ENCODE measurements around the gene GNG2.

GNG2 gene

DNA sequence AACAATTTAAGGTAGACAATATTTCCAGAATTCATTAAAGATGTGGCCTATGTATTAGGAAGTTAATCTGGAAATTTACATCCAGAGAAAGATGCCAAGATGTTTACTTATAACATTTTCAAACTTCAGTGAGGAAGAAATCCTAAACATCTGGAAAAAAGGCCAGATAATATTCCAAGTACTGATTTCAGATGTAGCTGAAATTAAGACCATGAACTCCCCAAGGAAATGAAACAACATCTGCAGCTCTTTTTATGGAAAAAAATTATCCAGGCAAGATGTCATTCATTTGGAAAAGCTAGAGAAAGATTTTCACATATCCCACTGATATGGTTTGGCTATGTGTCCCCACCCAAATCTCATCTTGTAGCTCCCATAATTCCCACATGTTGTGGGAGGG lies 35.0 kb downstream of the GNG2 start:
- Histone ChIP-seq H3K4me1 (ENCODE audit: control insufficient read depth, insufficient read depth, low read length) (no peaks in the 10 kb centered on the region), H3K9me3 (ENCODE audit: control insufficient read depth, insufficient read depth, low read depth, low read length) (no peaks in the 10 kb centered on the region), H3K4me3 (ENCODE audit: low read depth, low read length) (no peak overlapping the region), H3K36me3 (ENCODE audit: control insufficient read depth in 2 of 2, insufficient read depth in 1 of 2, low read length in 2 of 2) (no peaks in the 10 kb centered on the region), H3K27ac (ENCODE audit: extremely low read depth, low read depth, low read length) (no peak overlapping the region)
- POLR2A ChIA-PET, result no interaction called here
- CTCF ChIA-PET, result no interaction called here
- TF ChIP-seq, protein P1, sequence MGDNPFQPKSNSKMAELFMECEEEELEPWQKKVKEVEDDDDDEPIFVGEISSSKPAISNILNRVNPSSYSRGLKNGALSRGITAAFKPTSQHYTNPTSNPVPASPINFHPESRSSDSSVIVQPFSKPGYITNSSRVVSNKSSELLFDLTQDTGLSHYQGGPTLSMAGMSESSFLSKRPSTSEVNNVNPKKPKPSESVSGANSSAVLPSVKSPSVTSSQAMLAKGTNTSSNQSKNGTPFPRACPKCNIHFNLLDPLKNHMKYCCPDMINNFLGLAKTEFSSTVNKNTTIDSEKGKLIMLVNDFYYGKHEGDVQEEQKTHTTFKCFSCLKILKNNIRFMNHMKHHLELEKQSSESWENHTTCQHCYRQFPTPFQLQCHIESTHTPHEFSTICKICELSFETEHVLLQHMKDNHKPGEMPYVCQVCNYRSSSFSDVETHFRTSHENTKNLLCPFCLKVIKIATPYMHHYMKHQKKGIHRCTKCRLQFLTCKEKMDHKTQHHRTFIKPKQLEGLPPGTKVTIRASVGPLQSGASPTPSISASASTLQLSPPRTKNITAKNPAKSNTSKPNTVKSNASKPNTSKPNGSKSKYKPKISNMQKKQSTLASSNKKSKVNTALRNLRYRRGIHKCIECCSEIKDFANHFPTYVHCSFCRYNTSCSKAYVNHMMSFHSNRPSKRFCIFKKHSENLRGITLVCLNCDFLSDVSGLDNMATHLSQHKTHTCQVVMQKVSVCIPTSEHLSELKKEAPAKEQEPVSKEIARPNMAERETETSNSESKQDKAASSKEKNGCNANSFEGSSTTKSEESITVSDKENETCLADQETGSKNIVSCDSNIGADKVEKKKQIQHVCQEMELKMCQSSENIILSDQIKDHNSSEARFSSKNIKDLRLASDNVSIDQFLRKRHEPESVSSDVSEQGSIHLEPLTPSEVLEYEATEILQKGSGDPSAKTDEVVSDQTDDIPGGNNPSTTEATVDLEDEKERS (tag by site-specific recombination; IDR thresholded peaks at IDR 0.05), result no peak
- TF ChIP-seq ZNF292 (tag by site-specific recombination; IDR thresholded peaks at IDR 0.05; ENCODE audit: borderline replicate concordance, low read depth), result no peak
- no peak for TF ChIP-seq HOXC10 (CRISPR knock-in tag; IDR thresholded peaks at IDR 0.05)
- TF ChIP-seq ZNF341 (tag by site-specific recombination; IDR thresholded peaks at IDR 0.05; ENCODE audit: low read depth), result no peak
- TF ChIP-seq ZNF626 (tag by site-specific recombination; IDR thresholded peaks at IDR 0.05), result no peak
- no peak for TF ChIP-seq ZSCAN16 (tag by site-specific recombination; IDR thresholded peaks at IDR 0.05)
- no peak for TF ChIP-seq ZBTB1 (tag by site-specific recombination; IDR thresholded peaks at IDR 0.05)
- TF ChIP-seq ZNF221 (tag by site-specific recombination; IDR thresholded peaks at IDR 0.05; ENCODE audit: borderline replicate concordance), result no peak
- TF ChIP-seq, protein P2, sequence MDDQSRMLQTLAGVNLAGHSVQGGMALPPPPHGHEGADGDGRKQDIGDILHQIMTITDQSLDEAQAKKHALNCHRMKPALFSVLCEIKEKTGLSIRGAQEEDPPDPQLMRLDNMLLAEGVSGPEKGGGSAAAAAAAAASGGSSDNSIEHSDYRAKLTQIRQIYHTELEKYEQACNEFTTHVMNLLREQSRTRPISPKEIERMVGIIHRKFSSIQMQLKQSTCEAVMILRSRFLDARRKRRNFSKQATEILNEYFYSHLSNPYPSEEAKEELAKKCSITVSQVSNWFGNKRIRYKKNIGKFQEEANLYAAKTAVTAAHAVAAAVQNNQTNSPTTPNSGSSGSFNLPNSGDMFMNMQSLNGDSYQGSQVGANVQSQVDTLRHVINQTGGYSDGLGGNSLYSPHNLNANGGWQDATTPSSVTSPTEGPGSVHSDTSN (CRISPR knock-in tag; IDR thresholded peaks at IDR 0.05), result no peak
- TF ChIP-seq, protein P3, sequence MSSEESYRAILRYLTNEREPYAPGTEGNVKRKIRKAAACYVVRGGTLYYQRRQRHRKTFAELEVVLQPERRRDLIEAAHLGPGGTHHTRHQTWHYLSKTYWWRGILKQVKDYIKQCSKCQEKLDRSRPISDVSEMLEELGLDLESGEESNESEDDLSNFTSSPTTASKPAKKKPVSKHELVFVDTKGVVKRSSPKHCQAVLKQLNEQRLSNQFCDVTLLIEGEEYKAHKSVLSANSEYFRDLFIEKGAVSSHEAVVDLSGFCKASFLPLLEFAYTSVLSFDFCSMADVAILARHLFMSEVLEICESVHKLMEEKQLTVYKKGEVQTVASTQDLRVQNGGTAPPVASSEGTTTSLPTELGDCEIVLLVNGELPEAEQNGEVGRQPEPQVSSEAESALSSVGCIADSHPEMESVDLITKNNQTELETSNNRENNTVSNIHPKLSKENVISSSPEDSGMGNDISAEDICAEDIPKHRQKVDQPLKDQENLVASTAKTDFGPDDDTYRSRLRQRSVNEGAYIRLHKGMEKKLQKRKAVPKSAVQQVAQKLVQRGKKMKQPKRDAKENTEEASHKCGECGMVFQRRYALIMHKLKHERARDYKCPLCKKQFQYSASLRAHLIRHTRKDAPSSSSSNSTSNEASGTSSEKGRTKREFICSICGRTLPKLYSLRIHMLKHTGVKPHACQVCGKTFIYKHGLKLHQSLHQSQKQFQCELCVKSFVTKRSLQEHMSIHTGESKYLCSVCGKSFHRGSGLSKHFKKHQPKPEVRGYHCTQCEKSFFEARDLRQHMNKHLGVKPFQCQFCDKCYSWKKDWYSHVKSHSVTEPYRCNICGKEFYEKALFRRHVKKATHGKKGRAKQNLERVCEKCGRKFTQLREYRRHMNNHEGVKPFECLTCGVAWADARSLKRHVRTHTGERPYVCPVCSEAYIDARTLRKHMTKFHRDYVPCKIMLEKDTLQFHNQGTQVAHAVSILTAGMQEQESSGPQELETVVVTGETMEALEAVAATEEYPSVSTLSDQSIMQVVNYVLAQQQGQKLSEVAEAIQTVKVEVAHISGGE (tag by site-specific recombination; conservative IDR thresholded peaks at IDR 0.05; ENCODE audit: low read depth), result no peak
- TF ChIP-seq ZFP37 (tag by site-specific recombination; IDR thresholded peaks at IDR 0.05), result no peak
- TF ChIP-seq ZFP3 (tag by site-specific recombination; IDR thresholded peaks at IDR 0.05; ENCODE audit: low read depth), result no peak
- TF ChIP-seq, protein P4, sequence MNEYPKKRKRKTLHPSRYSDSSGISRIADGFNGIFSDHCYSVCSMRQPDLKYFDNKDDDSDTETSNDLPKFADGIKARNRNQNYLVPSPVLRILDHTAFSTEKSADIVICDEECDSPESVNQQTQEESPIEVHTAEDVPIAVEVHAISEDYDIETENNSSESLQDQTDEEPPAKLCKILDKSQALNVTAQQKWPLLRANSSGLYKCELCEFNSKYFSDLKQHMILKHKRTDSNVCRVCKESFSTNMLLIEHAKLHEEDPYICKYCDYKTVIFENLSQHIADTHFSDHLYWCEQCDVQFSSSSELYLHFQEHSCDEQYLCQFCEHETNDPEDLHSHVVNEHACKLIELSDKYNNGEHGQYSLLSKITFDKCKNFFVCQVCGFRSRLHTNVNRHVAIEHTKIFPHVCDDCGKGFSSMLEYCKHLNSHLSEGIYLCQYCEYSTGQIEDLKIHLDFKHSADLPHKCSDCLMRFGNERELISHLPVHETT (tag by site-specific recombination; IDR thresholded peaks at IDR 0.05), result no peak

DNA sequence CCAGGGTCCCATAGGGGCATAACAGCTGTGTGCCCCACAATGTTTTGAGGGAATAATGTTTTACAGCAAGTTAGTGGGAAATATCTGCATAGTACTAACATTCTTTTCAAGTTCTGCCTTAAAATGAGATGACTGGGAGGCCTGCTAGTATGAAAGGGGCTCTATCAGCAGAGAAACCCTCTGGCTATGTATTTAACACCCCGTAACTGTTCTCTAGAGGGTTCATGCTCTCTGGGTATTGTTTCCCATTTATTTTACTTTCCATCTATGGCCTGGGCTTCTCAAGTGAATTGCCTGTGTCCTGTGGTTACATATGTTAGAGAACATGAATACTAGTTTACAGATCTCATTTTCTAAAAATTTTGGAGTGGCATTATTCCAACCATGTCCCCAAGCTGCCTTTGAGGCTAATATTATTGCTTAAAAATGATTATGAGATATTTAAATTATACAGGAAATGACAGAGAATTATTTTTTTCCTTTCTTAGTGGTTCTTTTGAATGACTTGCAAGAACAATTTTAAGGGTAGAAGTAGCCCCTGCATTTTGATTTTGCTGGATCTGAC lies 37.5 kb downstream of the GNG2 start:
- Histone ChIP-seq H3K27ac (ENCODE audit: extremely low read depth, low read depth, low read length) (no peak overlapping the region), H3K9me3 (ENCODE audit: control insufficient read depth, insufficient read depth, low read depth, low read length) (no peaks in the 10 kb centered on the region), H3K4me3 (ENCODE audit: low read depth, low read length) (no peak overlapping the region), H3K36me3 (ENCODE audit: control insufficient read depth in 2 of 2, insufficient read depth in 1 of 2, low read length in 2 of 2) (no peaks in the 10 kb centered on the region), H3K4me1 (ENCODE audit: control insufficient read depth, insufficient read depth, low read length) (no peaks in the 10 kb centered on the region)
- ChIA-PET CTCF (interaction anchor here (0.6 kb wide), 1 partner anchor 764 kb away, joined by 4 read pairs; no protein-coding TSS in a partner anchor), POLR2A (no interaction called here)
- TF ChIP-seq ZBTB17 (tag by site-specific recombination; IDR thresholded peaks at IDR 0.05) (no peak), ZBTB21 (tag by site-specific recombination; IDR thresholded peaks at IDR 0.05) (no peak), IKZF3 (tag by site-specific recombination; IDR thresholded peaks at IDR 0.05) (no peak), ZNF416 (tag by site-specific recombination; IDR thresholded peaks at IDR 0.05) (no peak), ZNF701 (tag by site-specific recombination; IDR thresholded peaks at IDR 0.05) (no peak), GLI4 (tag by site-specific recombination; IDR thresholded peaks at IDR 0.05) (no peak), MYNN (tag by site-specific recombination; IDR thresholded peaks at IDR 0.05; ENCODE audit: borderline replicate concordance) (no peak), ZNF302 (tag by site-specific recombination; IDR thresholded peaks at IDR 0.05; ENCODE audit: low read depth) (no peak), ZNF266 (tag by site-specific recombination; IDR thresholded peaks at IDR 0.05; ENCODE audit: low read depth) (no peak), ZNF394 (tag by site-specific recombination; IDR thresholded peaks at IDR 0.05; ENCODE audit: borderline replicate concordance) (no peak), ZNF76 (tag by site-specific recombination; IDR thresholded peaks at IDR 0.05; ENCODE audit: borderline replicate concordance, low read depth) (no peak), TRIM28 (IDR thresholded peaks at IDR 0.05; ENCODE audit: borderline replicate concordance, low read length) (no peak), ZNF433 (tag by site-specific recombination; IDR thresholded peaks at IDR 0.05; ENCODE audit: low read depth) (no peak), ZNF561 (tag by site-specific recombination; IDR thresholded peaks at IDR 0.05; ENCODE audit: borderline replicate concordance) (no peak)
